ENCODE measurements around the gene FADD. TPM values are rescaled to one million over a fixed set of nuclear protein-coding genes. Genes with fewer than 3 reads are reported as not detected.

The FADD gene
- total RNA-seq, 1 donor from 2014 or later = 23.0 TPM

GRCh38 chr11:70225681-70226177 lies 22.6 kb downstream of the FADD start:
- no peak for TF ChIP-seq CTCF (IDR thresholded peaks at IDR 0.05)
- Histone ChIP-seq H3K36me3 (no peaks in the 10 kb centered on the region), H3K9me3 (no peaks in the 10 kb centered on the region), H3K4me3 (no peak overlapping the region), H3K27ac (no peak overlapping the region), H3K27me3 (ENCODE audit: low read depth) (no peaks in the 10 kb centered on the region), H3K4me1 (no peaks in the 10 kb centered on the region)
- ATAC-seq = peak in 1 of 2 donors; percentile 58
- no peak for DNase-seq
- intact Hi-C loops (cut with DNase I) = no loop called here

DNA sequence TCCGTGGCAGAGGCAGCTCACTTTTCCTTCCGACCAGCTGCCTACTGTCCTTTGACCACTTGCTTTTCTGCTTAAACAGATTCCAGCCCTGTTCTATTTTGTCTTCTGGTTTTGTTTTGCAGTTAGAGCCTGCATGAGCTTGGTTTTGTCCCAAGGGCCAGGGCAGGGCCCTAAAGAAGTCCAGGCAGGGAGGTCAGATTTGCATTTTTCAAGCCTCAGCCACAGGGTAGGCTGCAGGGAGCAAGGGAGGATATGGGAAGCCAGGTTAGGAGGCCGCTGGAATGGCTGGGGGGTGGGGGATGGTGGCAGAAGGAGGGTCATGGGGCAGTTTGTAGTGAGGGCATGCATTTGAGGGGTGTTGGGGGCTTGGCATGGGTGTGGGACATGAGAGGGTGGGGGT lies 23.1 kb downstream of the FADD start:
- no peak for TF ChIP-seq CTCF (IDR thresholded peaks at IDR 0.05)
- no peak for ATAC-seq
- H3K27ac ChIP-seq = no peak overlapping the region

GRCh38 chr11:70226967-70227366 lies 23.9 kb downstream of the FADD start:
- H3K4me1 ChIP-seq = no peaks in the 10 kb centered on the region
- H3K36me3 ChIP-seq = no peaks in the 10 kb centered on the region
- no peak for ATAC-seq
- no peaks in the 10 kb centered on the region for H3K27me3 ChIP-seq (ENCODE audit: low read depth)
- intact Hi-C loops (cut with DNase I) = no loop called here
- DNase-seq = peak; percentile 44
- H3K4me3 ChIP-seq = no peak overlapping the region
- TF ChIP-seq CTCF (IDR thresholded peaks at IDR 0.05) = peak; percentile 22
- H3K9me3 ChIP-seq = no peaks in the 10 kb centered on the region
- no peak overlapping the region for H3K27ac ChIP-seq

More for the DNA sequence above, 23.1 kb downstream of the FADD start:
- H3K27me3 ChIP-seq (ENCODE audit: low read depth) = no peaks in the 10 kb centered on the region
- H3K4me1 ChIP-seq = no peaks in the 10 kb centered on the region
- DNase-seq = peak; percentile 11
- H3K9me3 ChIP-seq = no peaks in the 10 kb centered on the region
- intact Hi-C loops (cut with DNase I) = no loop called here
- no peaks in the 10 kb centered on the region for H3K36me3 ChIP-seq
- H3K4me3 ChIP-seq = no peak overlapping the region

DNA sequence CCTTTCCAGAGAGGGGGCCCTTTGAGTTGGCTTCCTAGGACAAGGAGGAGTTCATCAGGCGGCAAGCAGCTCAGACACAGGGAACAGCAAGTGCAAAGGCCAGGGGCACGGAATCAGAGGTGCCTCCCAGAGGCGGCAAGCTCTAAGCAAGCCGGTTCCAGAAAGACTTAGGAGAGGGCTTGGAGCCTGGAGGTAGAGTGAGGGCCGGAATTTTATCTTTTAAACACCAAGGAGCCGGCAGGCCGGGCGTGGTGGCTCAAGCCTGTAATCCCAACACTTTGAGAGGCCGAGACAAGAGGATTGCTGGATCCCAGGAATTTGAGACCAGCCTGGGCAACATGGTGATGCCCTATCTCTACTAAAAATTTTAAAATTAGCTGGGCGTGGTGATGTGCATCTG lies 26.6 kb downstream of the FADD start:
- intact Hi-C loops (cut with DNase I) = no loop called here
- H3K27ac ChIP-seq = no peak overlapping the region
- H3K27me3 ChIP-seq (ENCODE audit: low read depth) = no peaks in the 10 kb centered on the region
- no peaks in the 10 kb centered on the region for H3K4me1 ChIP-seq
- no peak for ATAC-seq
- no peaks in the 10 kb centered on the region for H3K9me3 ChIP-seq
- TF ChIP-seq CTCF (IDR thresholded peaks at IDR 0.05) = no peak
- DNase-seq = no peak
- no peak overlapping the region for H3K4me3 ChIP-seq
- no peaks in the 10 kb centered on the region for H3K36me3 ChIP-seq

GRCh38 chr11:70230151-70230839 lies 27.2 kb downstream of the FADD start:
- Histone ChIP-seq H3K36me3 (no peaks in the 10 kb centered on the region), H3K9me3 (no peaks in the 10 kb centered on the region), H3K4me1 (no peaks in the 10 kb centered on the region), H3K27ac (no peak overlapping the region), H3K27me3 (ENCODE audit: low read depth) (no peaks in the 10 kb centered on the region), H3K4me3 (no peak overlapping the region)
- intact Hi-C loops (cut with DNase I) = no loop called here
- no peak for TF ChIP-seq CTCF (IDR thresholded peaks at IDR 0.05)
- DNase-seq (no peak), ATAC-seq (no peak)

Data from lower lobe of right lung (tissue), 2 donors.